SK-N-SH treated with all-trans-retinoic acid at 6 μM for 48 hours (cell line): ENCODE data around the gene EPGN.

Experiments
- ARNTL ChIP-seq: fragments of 450-650 bp; formaldehyde crosslinking; IDR thresholded peaks from 2 replicates; pipeline ENCODE4 v1.5.0; 2020; ENCODE audit warnings: low read depth, mild to moderate bottlenecking, moderate library complexity, borderline replicate concordance
- CREB5 ChIP-seq: fragments of 250-450 bp; sonication (Bioruptor Pico); IDR thresholded peaks from 2 replicates; pipeline ENCODE4 v1.5.1; 2020; ENCODE audit warnings: low read depth, mild to moderate bottlenecking, moderate library complexity
- CSDC2 ChIP-seq: fragments of 250-450 bp; sonication (Bioruptor Pico); IDR thresholded peaks from 2 replicates; pipeline ENCODE4 v1.5.0; 2020; ENCODE audit warnings: mild to moderate bottlenecking, moderate library complexity
- ISL1 ChIP-seq: fragments of 250-450 bp; sonication (Bioruptor Pico); IDR thresholded peaks from 2 replicates; pipeline ENCODE4 v2.1.2; 2022; ENCODE audit warnings: mild to moderate bottlenecking, moderate library complexity
- OSR1 ChIP-seq: fragments of 250-450 bp; sonication (Bioruptor Pico); IDR thresholded peaks from 2 replicates; pipeline ENCODE4 v1.8.0; 2022; ENCODE audit warnings: moderate library complexity, mild to moderate bottlenecking, inconsistent platforms
- PATZ1 ChIP-seq: fragments of 250-450 bp; sonication (Bioruptor Pico); IDR thresholded peaks from 2 replicates; pipeline ENCODE4 v1.8.0; 2020; ENCODE audit warnings: mild to moderate bottlenecking, moderate library complexity, borderline replicate concordance
- SNAI2 ChIP-seq: fragments of 250-450 bp; sonication (Bioruptor Pico); IDR thresholded peaks from 2 replicates; pipeline ENCODE4 v1.5.0; 2020; ENCODE audit warnings: mild to moderate bottlenecking, moderate library complexity
- TCF4 ChIP-seq: fragments of 250-450 bp; sonication (Bioruptor Pico); IDR thresholded peaks from 2 replicates; pipeline ENCODE4 v1.8.0; 2021; ENCODE audit warnings: mild to moderate bottlenecking, moderate library complexity, borderline replicate concordance
- ZC3H10 ChIP-seq: fragments of 250-450 bp; sonication (Bioruptor Pico); IDR thresholded peaks from 2 replicates; pipeline ENCODE4 v1.5.1; 2021; ENCODE audit warnings: mild to moderate bottlenecking, moderate library complexity
- ZFP30 ChIP-seq: fragments of 450-650 bp; formaldehyde crosslinking; IDR thresholded peaks from 2 replicates; pipeline ENCODE4 v1.5.0; 2022; ENCODE audit warnings: mild to moderate bottlenecking, moderate library complexity
- ZNF8 ChIP-seq: fragments of 450-650 bp; formaldehyde crosslinking; IDR thresholded peaks from 2 replicates; pipeline ENCODE4 v1.5.0; 2020; ENCODE audit warnings: mild to moderate bottlenecking, moderate library complexity

GRCh38 chr4:74330295-74330750, 22.1 kb downstream of the EPGN start:
- TF ChIP-seq SNAI2 (no peak), CREB5 (CRISPR knock-in tag) (no peak), PATZ1 (CRISPR knock-in tag) (no peak), ZFP30 (CRISPR knock-in tag) (no peak), ISL1 (CRISPR knock-in tag) (no peak), TCF4 (CRISPR knock-in tag) (no peak), OSR1 (CRISPR knock-in tag) (no peak), ARNTL (CRISPR knock-in tag) (no peak), ZC3H10 (CRISPR knock-in tag) (no peak), CSDC2 (CRISPR knock-in tag) (no peak), ZNF8 (CRISPR knock-in tag) (no peak)
